H1 (cell line): ENCODE data around the gene FMO5. TPM values are rescaled to one million over a fixed set of nuclear protein-coding genes. Genes with fewer than 3 reads are reported as not detected.

Source experiments
- CTCF ChIA-PET: fragments of 300-600 bp; sonication (Branson Sonifier 250); formaldehyde crosslinking; loops from one replicate; lab custom pipeline; 2021; ENCODE audit not compliant: partially characterized antibody; lab: Charles Lee
- POLR2A ChIA-PET: fragments of 300-600 bp; sonication (Branson Sonifier 250); formaldehyde crosslinking; loops from one replicate; lab custom pipeline; 2021; ENCODE audit warnings: inconsistent platforms; ENCODE audit not compliant: partially characterized antibody; lab: Charles Lee
- DNase-seq, 2 experiments: peaks; one replicate each; pipeline versions ENCODE4 v3.0.0 to v3.0.0-alpha.2; 2010 to 2022; ENCODE audit warnings: low spot score in 2 of 2, low read depth in 1 of 2, mixed read lengths in 1 of 2
- FAIRE-seq: peaks from 2 replicates; lab custom pipeline; 2011; peaks lifted over from hg19 to GRCh38; lab: Jason Lieb, UNC
- H2AFZ ChIP-seq: 2 replicates; pipeline ENCODE4 v1.8.1; 2012; ENCODE audit warnings: low read length, inconsistent platforms
- H2AK5ac ChIP-seq: 2 replicates; pipeline ENCODE4 v1.6.1; 2013; ENCODE audit warnings: low read depth, low read length
- H2BK120ac ChIP-seq: replicated peaks from 2 replicates; pipeline ENCODE3; 2013; ENCODE audit warnings: low read depth, low read length, inconsistent platforms
- H2BK12ac ChIP-seq: 2 replicates; pipeline ENCODE4 v1.6.1; 2013; ENCODE audit warnings: low read depth, low read length
- H2BK15ac ChIP-seq: 2 replicates; pipeline ENCODE4 v1.6.1; 2013; ENCODE audit warnings: low read length
- H2BK20ac ChIP-seq: 2 replicates; pipeline ENCODE4 v1.6.1; 2013; ENCODE audit warnings: low read length
- H2BK5ac ChIP-seq: 2 replicates; pipeline ENCODE4 v1.6.1; 2013; ENCODE audit warnings: low read depth, low read length
- H3K14ac ChIP-seq: 2 replicates; pipeline ENCODE4 v1.6.1; 2013; ENCODE audit warnings: inconsistent platforms; ENCODE audit not compliant: insufficient read length
- H3K18ac ChIP-seq: 2 replicates; pipeline ENCODE4 v1.6.1; 2013; ENCODE audit warnings: low read length; ENCODE audit errors: extremely low read depth
- H3K23ac ChIP-seq: 2 replicates; pipeline ENCODE4 v1.6.1; 2013; ENCODE audit warnings: inconsistent platforms; ENCODE audit not compliant: insufficient read length
- H3K23me2 ChIP-seq: 2 replicates; pipeline ENCODE4 v1.6.1; 2013; ENCODE audit warnings: low read depth, low read length
- H3K27ac ChIP-seq: 2 replicates; pipeline ENCODE4 v1.6.1; 2011; ENCODE audit warnings: low read depth, low read length, inconsistent platforms
- H3K27me3 ChIP-seq, 4 experiments: replicated peaks in 1 of 4; 1 replicate in 1 of 4; 2 replicates in 3 of 4; pipeline versions ENCODE4 v1.6.1 to v1.8.1; 2011 to 2013; ENCODE audit warnings: low read length in 3 of 4, mild to moderate bottlenecking in 3 of 4, inconsistent platforms in 2 of 4, mixed read lengths in 2 of 4, moderate library complexity in 1 of 4; ENCODE audit not compliant: control insufficient read depth in 3 of 4, insufficient read depth in 3 of 4; ENCODE audit errors: extremely low read depth in 1 of 4
- H3K36me3 ChIP-seq, 4 experiments: 2 replicates each; pipeline versions ENCODE4 v1.6.1 to v1.8.1; 2011 to 2013; ENCODE audit warnings: mild to moderate bottlenecking in 4 of 4, low read length in 3 of 4, moderate library complexity in 2 of 4, control low read depth in 1 of 4, inconsistent platforms in 1 of 4; ENCODE audit not compliant: insufficient read depth in 4 of 4, control insufficient read depth in 2 of 4
- H3K4ac ChIP-seq: replicated peaks from 2 replicates; pipeline ENCODE3; 2013; ENCODE audit warnings: low read length, low read depth, mixed read lengths, inconsistent platforms; ENCODE audit not compliant: insufficient read length
- H3K4me1 ChIP-seq, 4 experiments: replicated peaks in 1 of 4; 1 replicate in 1 of 4; 2 replicates in 3 of 4; pipeline versions ENCODE4 v1.6.1 to v1.8.1; 2011 to 2013; ENCODE audit warnings: low read length in 3 of 4, inconsistent platforms in 2 of 4, mixed read lengths in 1 of 4; ENCODE audit not compliant: insufficient read depth in 4 of 4, control insufficient read depth in 3 of 4
- H3K4me2 ChIP-seq, 2 experiments: 2 replicates each; pipeline versions ENCODE4 v1.6.1 to v1.8.1; 2011 to 2013; ENCODE audit warnings: low read depth in 2 of 2, low read length in 2 of 2, control low read depth in 1 of 2, inconsistent platforms in 1 of 2, mild to moderate bottlenecking in 1 of 2; ENCODE audit not compliant: insufficient read depth in 1 of 2
- H3K4me3 ChIP-seq, 4 experiments: fragments of 200-600, 300-600 bp in 1 of 4; sonication (generic), shearing (Covaris generic), sonication (Bioruptor Twin) in 1 of 4; 2 replicates each; pipeline versions ENCODE4 v1.5.1 to v1.8.1; 2011 to 2016; ENCODE audit warnings: low read length in 4 of 4, low read depth in 3 of 4, control low read depth in 2 of 4, inconsistent platforms in 2 of 4, mild to moderate bottlenecking in 2 of 4, mixed read lengths in 1 of 4, moderate library complexity in 1 of 4; ENCODE audit not compliant: insufficient read depth in 2 of 4; ENCODE audit errors: extremely low read depth in 1 of 4
- H3K56ac ChIP-seq: replicated peaks from 2 replicates; pipeline ENCODE3; 2013; ENCODE audit warnings: low read depth, mild to moderate bottlenecking, mixed read lengths, low read length, inconsistent platforms; ENCODE audit not compliant: insufficient read length
- H3K79me1 ChIP-seq: 2 replicates; pipeline ENCODE4 v1.6.1; 2013; ENCODE audit warnings: low read depth, low read length, control low read depth
- H3K79me2 ChIP-seq, 2 experiments: 2 replicates each; pipeline versions ENCODE4 v1.6.1 to v1.8.1; 2012 to 2013; ENCODE audit warnings: low read length in 2 of 2, mild to moderate bottlenecking in 2 of 2, inconsistent platforms in 1 of 2; ENCODE audit not compliant: insufficient read depth in 2 of 2, control insufficient read depth in 1 of 2
- H3K9ac ChIP-seq, 4 experiments: replicated peaks in 1 of 4; 1 replicate in 1 of 4; 2 replicates in 3 of 4; pipeline versions ENCODE4 v1.6.1 to v1.8.1; 2011 to 2013; ENCODE audit warnings: low read depth in 3 of 4, low read length in 3 of 4, control low read depth in 2 of 4, mild to moderate bottlenecking in 2 of 4, moderate library complexity in 2 of 4, inconsistent platforms in 1 of 4; ENCODE audit errors: extremely low read depth in 1 of 4
- H3K9me3 ChIP-seq, 2 experiments: 2 replicates each; pipeline versions ENCODE4 v1.6.1 to v1.8.1; 2012 to 2013; ENCODE audit warnings: mild to moderate bottlenecking in 2 of 2, moderate library complexity in 2 of 2, control low read depth in 1 of 2, inconsistent platforms in 1 of 2, low read depth in 1 of 2, low read length in 1 of 2, mixed read lengths in 1 of 2; ENCODE audit not compliant: insufficient read depth in 2 of 2
- H4K20me1 ChIP-seq, 2 experiments: replicated peaks in 1 of 2; 2 replicates each; pipeline versions ENCODE3 to v1.8.1; 2011 to 2013; ENCODE audit warnings: inconsistent platforms in 2 of 2, low read length in 2 of 2, mild to moderate bottlenecking in 1 of 2; ENCODE audit not compliant: insufficient read depth in 2 of 2, control insufficient read depth in 1 of 2
- H4K5ac ChIP-seq: 2 replicates; pipeline ENCODE4 v1.6.1; 2013; ENCODE audit warnings: low read length, low read depth, mixed read lengths, inconsistent platforms; ENCODE audit not compliant: insufficient read length
- H4K8ac ChIP-seq: 2 replicates; pipeline ENCODE4 v1.8.0; 2013; ENCODE audit warnings: mild to moderate bottlenecking, moderate library complexity, low read length, inconsistent platforms; ENCODE audit not compliant: insufficient read depth; ENCODE audit errors: extremely low read depth
- H4K91ac ChIP-seq: replicated peaks from 2 replicates; pipeline ENCODE3; 2013; ENCODE audit warnings: low read length, mixed read lengths, inconsistent platforms; ENCODE audit not compliant: insufficient read length
- CBX8 ChIP-seq: fragments of 300-800, 300-1000 bp; sonication (generic); IDR thresholded peaks from 2 replicates; pipeline ENCODE4 v1.7.1; 2016; ENCODE audit warnings: low read depth, low read length, borderline replicate concordance
- EZH2 ChIP-seq: fragments of 200-600 bp; sonication (generic); IDR thresholded peaks from 2 replicates; pipeline ENCODE4 v1.7.1; 2012; ENCODE audit warnings: low read depth, mild to moderate bottlenecking, moderate library complexity, low read length, inconsistent platforms; ENCODE audit not compliant: severe bottlenecking
- MAFK ChIP-seq: IDR thresholded peaks from 2 replicates; pipeline ENCODE4 v1.6.1; 2012; ENCODE audit warnings: low read depth, mild to moderate bottlenecking, improper control_type of control experiment, low read length
- RAD21 ChIP-seq, 2 experiments: IDR thresholded peaks in 1 of 2; conservative IDR thresholded peaks in 1 of 2; 2 replicates each; pipeline ENCODE4 v1.6.1; 2011; ENCODE audit warnings: low read depth in 2 of 2, low read length in 2 of 2, improper control_type of control experiment in 1 of 2, inconsistent platforms in 1 of 2, mild to moderate bottlenecking in 1 of 2, moderate library complexity in 1 of 2
- SAP30 ChIP-seq: fragments of 300-600 bp; sonication (generic); IDR thresholded peaks from 2 replicates; pipeline ENCODE4 v1.7.1; 2012; ENCODE audit warnings: low read length, moderate library complexity, mild to moderate bottlenecking, inconsistent platforms; ENCODE audit not compliant: insufficient read depth, insufficient replicate concordance
- SP1 ChIP-seq: IDR thresholded peaks from 2 replicates; pipeline ENCODE4 v1.6.1; 2011; ENCODE audit warnings: low read depth, low read length
- ZNF274 ChIP-seq: IDR thresholded peaks from 2 replicates; pipeline ENCODE4 v1.7.0; 2012; ENCODE audit warnings: low read length, borderline replicate concordance; ENCODE audit errors: extremely low read depth
- WGBS, 2 experiments: shearing (Covaris generic) in 1 of 2; methylation state at CpG; one replicate each; pipeline versions ENCODE4 v1.1.6 to v1.1.7; 2013 to 2015; ENCODE audit warnings: low lambda C conversion rate in 2 of 2, mixed read lengths in 2 of 2, inconsistent platforms in 1 of 2, low coverage in 1 of 2, missing lambda C conversion rate in 1 of 2; ENCODE audit not compliant: insufficient replicate concordance in 2 of 2, insufficient coverage in 1 of 2, insufficient read length in 1 of 2; ENCODE audit errors: extremely low coverage in 1 of 2, missing lambda C conversion rate in 1 of 2; 5-methylcytosine and 5-hydroxymethylcytosine counted together
- polyA plus RNA-seq, 7 experiments: library from polyadenylated mRNA; depleted of rRNA in 3 of 7; stranded (reverse) in 5 of 7; unstranded in 2 of 7; fragments of >200 nt in 5 of 7; fragments of 200-250 nt in 2 of 7; gene quantifications; 1 replicate in 5 of 7; 2 replicates in 1 of 7; 4 replicates in 1 of 7; pipeline versions ENCODE4 v1.2.1 to v1.2.3, GENCODE V29; 2011 to 2013; ENCODE audit warnings: missing spikeins in 2 of 7, mixed read lengths in 2 of 7
- total RNA-seq: library from RNA; stranded (reverse); fragmentation: NEBNext Ultra II Directional; extraction: Animal tissue kit (Norgen Biotek cat#: 25700); gene quantifications from 2 replicates; pipeline ENCODE4 v1.2.1, GENCODE V29; 2021
- TF ChIP-seq, protein P1 (sequence below): IDR thresholded peaks from 2 replicates; pipeline ENCODE4 v1.6.1; 2011; ENCODE audit warnings: low read length, improper control_type of control experiment
- TF ChIP-seq, protein P2 (sequence below): IDR thresholded peaks from 2 replicates; pipeline ENCODE4 v1.6.1; 2012; ENCODE audit warnings: inconsistent platforms

Gene FMO5
- total and polyA plus RNA-seq, 2 of the 8 experiments (the other 6 are each of a cell fraction or from before 2014, with no cell fraction given): 0.27 to 0.34 TPM

DNA sequence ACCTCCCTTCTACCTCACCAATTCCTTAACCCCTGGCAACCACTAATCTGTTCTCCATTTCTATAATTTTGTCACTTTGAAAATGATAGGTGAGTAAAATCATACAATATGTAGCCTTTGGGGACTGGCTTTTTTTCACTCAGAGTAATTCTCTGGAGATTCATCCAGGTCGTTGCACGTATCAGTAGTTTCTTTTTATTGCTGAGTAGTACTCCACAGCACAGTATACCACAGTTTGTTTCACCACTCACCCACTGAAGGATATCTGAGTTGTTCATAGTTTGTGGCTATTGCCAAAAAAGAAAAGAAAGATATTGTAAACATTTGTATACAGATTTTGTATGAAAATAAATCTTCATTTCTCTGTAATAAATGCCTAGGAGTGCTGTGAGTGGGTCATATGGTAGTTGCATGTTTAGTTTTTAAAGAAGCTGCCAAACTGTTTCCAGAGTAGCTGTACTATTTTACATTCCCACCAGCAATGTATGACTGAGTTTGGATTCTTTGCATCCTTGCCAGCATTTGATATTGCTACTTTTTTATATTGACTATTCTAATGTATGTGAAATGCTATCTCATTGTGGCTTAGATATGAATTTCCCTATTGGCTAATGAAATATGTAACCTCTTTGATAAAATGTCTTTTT is 21.0 kb upstream of the FMO5 start:
- Histone ChIP-seq H4K5ac (no peak overlapping the region), H3K36me3 (no peaks in the 10 kb centered on the region), H3K56ac (no peak overlapping the region), H3K23me2 (peaks cover 4% of the 10 kb centered on the region; the same call in 1 of the 2 replicates), H3K79me1 (peaks cover 4% of the 10 kb centered on the region; the same call in 1 of the 2 replicates), H3K18ac (no peak overlapping the region), H3K27me3 (no peaks in the 10 kb centered on the region), H3K14ac (no peak overlapping the region), H4K91ac (no peak overlapping the region), H3K23ac (no peak overlapping the region), H2AK5ac (no peak overlapping the region), H2BK12ac (no peak overlapping the region), H3K4me2 (no peak overlapping the region), H2BK20ac (no peak overlapping the region), H3K9me3 (no peaks in the 10 kb centered on the region), H2BK120ac (no peak overlapping the region), H3K4ac (no peak overlapping the region), H2BK5ac (no peak overlapping the region), H4K8ac (no peak overlapping the region), H3K9ac (no peak overlapping the region), H3K4me3 (no peak overlapping the region), H4K20me1 (peaks cover 0 to 7% of the 10 kb centered on the region in 2 experiments), H2AFZ (no peak overlapping the region), H3K79me2 (peaks cover 25 to 80% of the 10 kb centered on the region in 2 experiments), H3K27ac (no peak overlapping the region), H3K4me1 (peaks cover 0 to 9% (median 0%) of the 10 kb centered on the region in 4 experiments; a peak in 3 of 7 replicates), H2BK15ac (no peak overlapping the region)
- FAIRE-seq (no peak), DNase-seq (no peak)
- 88% methylated on average over 2 of the region's 2 CpGs; no CpG with 5 or more reads in 1 of the 2 experiments for WGBS, 2 experiments
- CTCF ChIA-PET: interaction anchor here (0.6 to 1.5 kb wide), 2 partner anchors 8 to 50 kb away, joined by 3 read pairs; no protein-coding TSS in a partner anchor
- POLR2A ChIA-PET: interaction anchor here (3.6 kb wide), 1 partner anchor 162 kb away, joined by 15 read pairs; no protein-coding TSS in a partner anchor
- TF ChIP-seq CBX8: no peak
- no peak for TF ChIP-seq MAFK
- no peak for TF ChIP-seq SP1
- no peak for TF ChIP-seq ZNF274
- TF ChIP-seq, protein P1, sequence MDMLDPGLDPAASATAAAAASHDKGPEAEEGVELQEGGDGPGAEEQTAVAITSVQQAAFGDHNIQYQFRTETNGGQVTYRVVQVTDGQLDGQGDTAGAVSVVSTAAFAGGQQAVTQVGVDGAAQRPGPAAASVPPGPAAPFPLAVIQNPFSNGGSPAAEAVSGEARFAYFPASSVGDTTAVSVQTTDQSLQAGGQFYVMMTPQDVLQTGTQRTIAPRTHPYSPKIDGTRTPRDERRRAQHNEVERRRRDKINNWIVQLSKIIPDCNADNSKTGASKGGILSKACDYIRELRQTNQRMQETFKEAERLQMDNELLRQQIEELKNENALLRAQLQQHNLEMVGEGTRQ: no peak
- TF ChIP-seq EZH2: no peak
- no peak for TF ChIP-seq SAP30
- TF ChIP-seq, protein P2, sequence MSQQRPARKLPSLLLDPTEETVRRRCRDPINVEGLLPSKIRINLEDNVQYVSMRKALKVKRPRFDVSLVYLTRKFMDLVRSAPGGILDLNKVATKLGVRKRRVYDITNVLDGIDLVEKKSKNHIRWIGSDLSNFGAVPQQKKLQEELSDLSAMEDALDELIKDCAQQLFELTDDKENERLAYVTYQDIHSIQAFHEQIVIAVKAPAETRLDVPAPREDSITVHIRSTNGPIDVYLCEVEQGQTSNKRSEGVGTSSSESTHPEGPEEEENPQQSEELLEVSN: no peak
- no peak for TF ChIP-seq RAD21 (IDR thresholded peaks at IDR 0.05 in 1 of 2, conservative IDR thresholded peaks at IDR 0.05 in 1 of 2; ENCODE audit: low read depth in 2 of 2, low read length in 2 of 2)
